Measurements from ENCODE around the gene DDX53. TPM values are rescaled to one million over a fixed set of nuclear protein-coding genes. Genes with fewer than 3 reads are reported as not detected.

The DDX53 gene
- total and polyA plus RNA-seq, 9 of the 15 experiments (the other 6 are each of a cell fraction or from before 2014, with no cell fraction given): 0.25 to 3.3 (median 2.4) TPM

DNA sequence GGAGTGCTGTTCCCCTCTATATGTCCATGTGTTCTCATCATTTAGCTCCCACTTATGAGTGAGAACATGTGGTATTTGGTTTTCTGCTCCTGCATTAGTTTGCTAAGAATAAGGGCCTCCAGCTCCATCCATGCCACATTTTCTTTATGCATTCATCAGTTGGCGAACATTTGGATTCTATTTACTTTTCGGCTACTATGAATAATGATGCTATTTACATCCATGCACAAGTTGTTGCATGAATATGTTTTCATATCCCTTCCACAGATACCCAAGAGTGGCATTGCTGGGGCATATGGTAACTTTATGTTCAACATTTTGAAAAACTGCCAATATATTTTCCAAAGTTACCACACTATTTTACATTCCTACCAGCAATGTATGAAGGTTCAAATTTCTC, 13.8 kb upstream of the DDX53 start:
- ATAC-seq (no peak), DNase-seq (ENCODE audit: extremely low read depth in 1 of 4, low spot score in 3 of 4) (no peak), FAIRE-seq (no peak)
- Histone ChIP-seq H4K20me1 (replicated peaks; ENCODE audit: control insufficient read depth, insufficient read depth, low read length) (no peaks in the 10 kb centered on the region), H3K36me3 (ENCODE audit: control insufficient read depth, insufficient read depth, low read length) (no peaks in the 10 kb centered on the region), H2AFZ (ENCODE audit: low read depth, low read length) (no peak overlapping the region), H3K4me2 (ENCODE audit: insufficient read depth, low read length) (no peak overlapping the region), H3K79me2 (ENCODE audit: control insufficient read depth, insufficient read depth, low read length) (no peaks in the 10 kb centered on the region), H3K4me1 (replicated peaks in 1 of 2; ENCODE audit: control insufficient read depth in 2 of 2, insufficient read depth in 2 of 2, low read length in 2 of 2) (no peaks in the 10 kb centered on the region), H3K9me1 (ENCODE audit: control insufficient read depth, insufficient read depth, low read length) (no peaks in the 10 kb centered on the region), H3K27me3 (ENCODE audit: control insufficient read depth in 2 of 2, insufficient read depth in 2 of 2, low read length in 2 of 2) (no peaks in the 10 kb centered on the region), H3K27ac (ENCODE audit: extremely low read depth, low read depth, low read length) (no peak overlapping the region), H3K4me3 (no peak overlapping the region), H3K9ac (ENCODE audit: insufficient read depth in 1 of 2, low read depth in 2 of 2, low read length in 2 of 2) (no peak overlapping the region), H3K9me3 (replicated peaks; ENCODE audit: control insufficient read depth, insufficient read depth, low read depth, low read length) (no peaks in the 10 kb centered on the region)
- CTCF ChIA-PET (ENCODE audit: low intra/inter-chr PET ratio): no interaction called here
- TF ChIP-seq YBX1 (IDR thresholded peaks at IDR 0.05) (no peak), SUPT5H (IDR thresholded peaks at IDR 0.05) (no peak), E2F5 (CRISPR knock-in tag; IDR thresholded peaks at IDR 0.05) (no peak), NR3C1 (CRISPR knock-in tag; IDR thresholded peaks at IDR 0.05) (no peak), DACH1 (IDR thresholded peaks at IDR 0.05; ENCODE audit: partially characterized antibody) (no peak), ZNF551 (CRISPR knock-in tag; IDR thresholded peaks at IDR 0.05) (no peak), EP300 (IDR thresholded peaks at IDR 0.05; ENCODE audit: low read length) (no peak), KLF1 (tag; IDR thresholded peaks at IDR 0.05) (no peak), ZZZ3 (IDR thresholded peaks at IDR 0.05) (no peak), NFIC (IDR thresholded peaks at IDR 0.05) (no peak), ZNF77 (CRISPR knock-in tag; IDR thresholded peaks at IDR 0.05) (no peak)
- TF ChIP-seq, protein P1, sequence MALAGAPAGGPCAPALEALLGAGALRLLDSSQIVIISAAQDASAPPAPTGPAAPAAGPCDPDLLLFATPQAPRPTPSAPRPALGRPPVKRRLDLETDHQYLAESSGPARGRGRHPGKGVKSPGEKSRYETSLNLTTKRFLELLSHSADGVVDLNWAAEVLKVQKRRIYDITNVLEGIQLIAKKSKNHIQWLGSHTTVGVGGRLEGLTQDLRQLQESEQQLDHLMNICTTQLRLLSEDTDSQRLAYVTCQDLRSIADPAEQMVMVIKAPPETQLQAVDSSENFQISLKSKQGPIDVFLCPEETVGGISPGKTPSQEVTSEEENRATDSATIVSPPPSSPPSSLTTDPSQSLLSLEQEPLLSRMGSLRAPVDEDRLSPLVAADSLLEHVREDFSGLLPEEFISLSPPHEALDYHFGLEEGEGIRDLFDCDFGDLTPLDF (CRISPR knock-in tag; IDR thresholded peaks at IDR 0.05): no peak
- 0% methylated on average over 2 of the region's 2 CpGs for WGBS (ENCODE audit: insufficient coverage, low coverage, missing lambda C conversion rate)
- BruUV-seq (replicated peaks): no TSS peak
- POLR2A ChIA-PET: no interaction called here
- intact Hi-C loops (cut with micrococcal nuclease) (no loop called here), in situ Hi-C loops (cut with MboI) (no loop called here)
